HG03039 (cell line): ENCODE data around the gene MTO1.
"Not testable (repeated sequence)": the region's sequence is repeated elsewhere in the genome, so short reads cannot be mapped to it uniquely, and the experiment has no call there.

Experiments
- ATAC-seq: cut with Tn5 transposase; IDR thresholded peaks from one replicate; pipeline ENCODE4 v1.9.1; 2021; ENCODE audit warnings: mild to moderate bottlenecking, moderate library complexity; ENCODE audit not compliant: unreplicated experiment

The MTO1 gene

DNA sequence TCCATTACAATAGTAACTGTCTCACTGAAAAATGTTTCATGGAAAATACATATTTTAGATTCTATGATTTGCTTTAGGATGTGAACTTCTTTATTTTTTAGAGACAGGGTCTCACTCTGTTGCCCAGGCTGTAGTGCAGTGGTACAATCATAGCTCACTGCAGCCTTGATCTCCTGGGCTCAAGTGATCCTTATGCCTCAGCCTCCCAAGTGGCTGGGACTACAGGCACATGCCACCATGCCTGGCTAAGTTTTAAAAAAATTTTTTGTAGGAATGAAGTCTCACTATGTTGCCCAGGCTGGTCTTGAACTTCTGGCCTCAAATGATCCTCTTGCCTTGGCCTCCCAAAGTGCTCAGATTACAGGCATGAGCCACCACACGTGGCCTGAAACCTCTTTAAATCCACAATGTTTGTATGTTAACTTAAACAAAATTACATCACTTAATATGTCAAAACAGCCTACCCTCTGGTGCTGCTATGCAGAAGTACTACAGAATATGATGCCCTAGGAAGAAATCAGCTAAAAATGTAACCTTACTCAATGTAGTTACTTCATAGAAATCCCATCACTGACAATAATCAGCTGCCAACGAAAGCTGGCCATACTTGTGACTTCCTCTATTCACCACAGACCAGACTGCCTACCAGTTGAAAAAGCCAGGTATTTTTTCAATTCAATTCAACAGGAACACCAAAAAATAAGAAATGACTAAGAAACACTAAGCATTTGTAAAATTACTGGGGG lies 41.7 kb downstream of the MTO1 start:
- ATAC-seq, result no peak

DNA sequence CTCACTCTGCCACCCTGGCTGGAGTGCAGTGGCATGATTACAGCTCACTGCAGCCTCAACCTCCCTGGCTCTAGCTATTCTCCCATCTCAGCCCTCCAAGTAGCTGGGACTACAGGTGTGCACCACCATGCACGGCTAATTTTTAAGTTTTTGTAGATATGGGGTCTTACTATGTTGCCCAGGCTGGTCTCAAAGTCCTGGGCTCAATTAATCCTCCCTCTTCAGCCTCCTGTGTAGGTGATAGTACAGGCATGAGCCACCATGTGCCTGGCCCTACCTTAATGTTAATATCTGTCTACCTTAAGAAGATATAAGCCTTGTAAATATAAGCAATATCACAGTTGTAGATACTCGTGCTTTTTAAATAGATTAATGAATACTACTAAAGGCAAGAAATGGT lies 42.6 kb downstream of the MTO1 start:
- ATAC-seq, result no peak

DNA sequence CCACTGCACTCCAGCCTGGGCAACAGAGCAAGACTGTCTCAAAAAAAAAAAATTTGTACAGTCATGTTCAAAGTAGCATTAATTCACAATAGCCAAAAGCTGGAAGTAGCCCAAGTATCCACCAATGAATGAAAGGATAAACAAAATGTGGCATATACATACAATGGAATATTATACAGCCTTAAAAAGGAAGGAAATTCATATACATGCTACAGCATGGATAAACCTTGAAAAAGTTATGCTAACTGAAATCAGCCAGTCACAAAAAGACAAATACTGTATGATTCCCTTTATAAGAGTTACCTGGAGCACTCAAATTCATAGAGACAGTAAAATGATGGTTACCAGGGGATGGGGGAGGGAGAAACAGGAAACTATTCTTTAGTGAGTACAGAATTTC lies 43.6 kb downstream of the MTO1 start:
- no peak for ATAC-seq

DNA sequence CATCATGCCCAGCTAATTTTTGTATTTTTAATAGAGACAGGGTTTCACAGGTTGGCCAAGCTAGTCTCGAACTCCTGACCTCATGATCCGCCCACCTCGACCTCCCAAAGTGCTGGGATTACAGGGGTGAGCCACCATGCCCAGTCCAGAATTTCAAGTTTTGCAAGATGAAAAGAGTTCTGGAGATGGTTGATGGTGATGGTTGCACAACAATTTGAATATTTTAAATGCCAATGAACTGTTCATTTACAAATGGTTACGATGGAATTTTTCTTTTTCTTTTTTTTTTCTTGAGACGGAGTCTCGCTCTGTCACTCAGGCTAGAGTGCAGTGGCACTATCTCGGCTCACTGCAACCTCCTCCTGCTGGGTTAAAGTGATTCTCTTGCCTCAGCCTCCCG lies 44.2 kb downstream of the MTO1 start:
- ATAC-seq, result not testable (repeated sequence)

DNA sequence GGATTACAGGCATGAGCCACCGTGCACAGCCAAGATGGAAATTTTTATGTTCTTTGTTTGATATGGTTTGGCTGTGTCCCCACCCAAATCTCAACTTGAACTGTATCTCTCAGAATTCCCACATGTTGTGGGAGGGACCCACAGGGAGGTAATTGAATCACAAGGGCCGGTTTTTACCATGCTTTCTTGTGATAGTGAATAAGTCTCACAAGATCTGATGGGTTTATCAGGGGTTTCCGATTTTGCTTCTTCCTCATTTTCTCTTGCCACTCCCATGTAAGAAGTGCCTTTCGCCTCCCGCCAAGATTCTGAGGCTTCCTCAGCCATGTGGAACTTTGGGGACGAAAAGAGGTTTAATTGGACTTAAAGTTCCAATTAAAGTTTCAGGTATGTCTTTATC lies 44.7 kb downstream of the MTO1 start:
- ATAC-seq, result no peak

DNA sequence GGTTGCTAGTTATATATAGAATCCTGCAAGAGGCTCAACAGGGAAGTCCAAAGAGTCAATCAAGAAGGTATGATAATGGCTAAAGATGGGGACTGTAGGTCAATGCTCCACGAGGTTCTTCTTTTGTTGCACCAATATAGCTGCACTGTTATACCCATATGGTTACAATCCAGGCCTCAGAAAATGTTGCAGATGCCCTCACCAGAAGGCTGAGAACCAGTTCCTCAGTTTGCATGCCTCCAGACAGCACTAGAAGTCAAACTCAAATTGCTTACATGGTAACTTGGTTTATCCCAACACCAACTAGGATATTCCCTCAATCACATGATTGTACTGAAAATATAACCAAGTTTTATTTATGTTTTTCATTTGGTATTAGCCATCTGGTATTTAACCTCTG lies 47.2 kb downstream of the MTO1 start:
- ATAC-seq, result no peak

DNA sequence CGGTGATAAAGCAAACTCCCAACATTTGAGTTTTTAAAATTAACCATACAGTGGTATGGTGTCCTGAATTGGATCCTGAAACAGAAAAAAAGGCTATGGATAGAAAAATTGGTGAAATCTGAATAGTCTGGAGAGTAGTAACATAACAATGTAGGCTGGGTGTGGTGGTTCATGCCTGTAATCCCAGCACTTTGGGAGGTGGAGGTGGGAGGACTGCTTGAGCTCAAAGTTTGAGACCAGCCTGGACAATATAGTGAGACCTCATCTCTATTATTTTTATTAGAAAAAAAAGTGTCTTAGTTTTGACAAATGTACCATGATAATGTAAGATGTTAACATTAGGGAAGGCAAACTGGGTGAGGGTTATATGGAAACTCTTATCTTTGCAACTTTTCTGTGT lies 48.3 kb downstream of the MTO1 start:
- ATAC-seq, result no peak

DNA sequence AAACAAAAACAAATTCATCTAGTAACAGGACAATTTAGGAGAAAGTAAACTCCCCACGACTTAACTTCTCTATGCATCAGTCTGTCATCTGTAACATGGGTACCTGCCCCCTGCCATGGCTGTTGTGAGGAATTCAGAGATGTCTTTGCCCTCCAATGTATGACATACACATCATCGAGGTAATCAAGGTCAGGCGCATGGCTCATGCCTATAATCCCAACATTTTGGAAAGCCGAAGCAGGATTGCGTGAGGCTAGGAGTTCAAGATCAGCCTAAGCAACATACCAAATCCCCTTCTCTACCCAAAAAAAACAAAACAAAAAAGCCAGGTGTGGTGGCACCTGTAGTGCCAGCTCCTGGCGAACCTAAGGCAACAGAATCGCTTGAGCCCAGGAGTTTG lies 50.3 kb downstream of the MTO1 start:
- no peak for ATAC-seq

DNA sequence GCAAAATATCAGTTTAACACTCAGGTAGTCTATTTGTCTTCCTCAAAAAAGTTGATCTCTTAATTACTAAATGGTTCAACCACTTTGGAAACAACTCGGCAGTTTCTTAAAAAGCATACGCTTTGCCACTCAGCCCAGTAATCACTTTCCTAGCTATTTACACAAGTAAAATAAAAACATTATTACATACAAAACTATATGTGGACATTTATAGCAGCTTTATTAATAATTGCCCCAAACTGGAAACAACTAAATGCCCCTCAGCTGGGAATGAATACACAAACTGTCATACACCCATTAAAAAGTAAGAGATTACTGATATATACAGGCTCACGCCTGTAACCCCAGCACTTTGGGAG lies 51.9 kb downstream of the MTO1 start:
- no peak for ATAC-seq

DNA sequence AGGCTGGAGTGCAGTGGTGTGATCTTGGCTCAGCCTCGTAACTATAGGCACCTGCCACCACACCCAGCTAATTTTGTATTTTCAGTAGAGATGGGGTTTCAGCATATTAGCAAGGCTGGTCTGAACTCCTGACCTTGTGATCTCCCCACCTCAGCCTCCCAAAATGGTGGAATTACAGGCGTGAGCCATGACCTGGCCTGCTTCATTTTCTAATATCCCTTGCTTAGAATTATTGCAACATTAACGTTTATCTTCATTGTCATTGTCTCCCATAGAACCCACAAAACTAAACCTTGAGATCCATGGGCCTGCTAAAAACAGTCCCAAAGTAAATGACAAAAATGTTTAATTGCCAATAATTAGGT lies 53.2 kb downstream of the MTO1 start:
- no peak for ATAC-seq

DNA sequence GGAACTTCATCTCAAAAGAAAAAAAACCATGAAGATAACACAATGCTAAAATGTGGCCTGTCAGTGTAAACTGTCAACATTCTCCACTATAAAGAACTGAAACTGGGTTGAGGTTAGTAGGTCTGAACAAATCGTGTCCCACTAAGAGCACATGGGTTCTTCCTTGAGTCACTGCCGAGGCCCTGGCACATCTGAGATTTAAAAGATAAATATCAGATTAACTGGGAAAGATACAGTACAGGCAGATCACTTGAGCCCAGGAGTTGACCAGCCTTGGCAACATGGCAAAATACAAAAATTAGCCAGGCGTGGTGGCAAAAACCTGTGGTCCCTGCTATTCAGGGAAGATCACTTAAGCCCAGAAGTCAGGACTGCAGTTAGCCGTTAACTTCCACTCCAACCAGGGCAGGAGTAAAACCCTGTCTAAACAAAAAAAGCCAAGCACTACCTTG lies 53.7 kb downstream of the MTO1 start:
- no peak for ATAC-seq

DNA sequence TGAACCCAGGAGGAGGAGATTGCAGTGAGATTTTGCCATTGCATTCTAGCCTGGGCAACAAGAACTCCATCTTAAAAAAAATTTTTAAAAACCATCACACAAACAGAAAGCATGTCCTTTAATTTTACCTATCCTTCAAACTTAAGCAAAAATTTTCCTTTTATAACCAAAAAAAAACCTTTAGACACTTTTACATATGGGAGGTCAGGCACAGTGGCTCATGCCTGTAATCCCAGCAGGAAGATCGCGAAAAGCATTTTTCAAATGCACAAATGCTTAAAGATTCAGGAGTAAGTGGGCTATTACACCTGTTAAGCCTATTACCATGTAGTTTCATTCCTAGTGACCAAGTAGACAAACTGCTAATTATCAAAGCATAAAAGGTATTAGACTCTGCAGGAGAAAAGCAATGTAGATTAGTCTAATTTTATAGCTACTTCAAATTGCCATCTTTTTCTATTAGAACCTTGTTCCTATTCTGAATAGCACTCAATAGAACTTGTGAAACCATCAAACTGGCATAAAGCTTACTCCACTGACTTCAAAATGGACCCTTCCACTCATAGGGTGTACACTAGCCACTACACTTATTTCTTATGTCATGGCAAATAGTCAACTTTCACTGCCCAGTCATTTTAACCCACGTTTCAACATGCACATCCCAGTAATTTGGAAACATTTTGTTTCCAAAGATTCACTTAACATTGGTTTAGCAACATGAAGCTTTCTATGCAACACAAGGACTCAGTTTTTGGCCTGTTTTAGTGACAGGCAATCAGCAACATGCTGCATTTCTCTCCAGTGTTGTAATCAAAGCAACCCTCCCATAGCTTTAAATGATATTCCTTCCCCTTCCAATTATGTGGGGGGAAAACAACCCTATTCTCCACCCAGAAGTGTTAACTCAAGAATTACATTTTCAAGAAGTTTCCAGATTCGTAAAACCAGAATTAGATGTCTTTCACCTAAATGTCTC lies 55.3 kb downstream of the MTO1 start:
- ATAC-seq, result no peak

DNA sequence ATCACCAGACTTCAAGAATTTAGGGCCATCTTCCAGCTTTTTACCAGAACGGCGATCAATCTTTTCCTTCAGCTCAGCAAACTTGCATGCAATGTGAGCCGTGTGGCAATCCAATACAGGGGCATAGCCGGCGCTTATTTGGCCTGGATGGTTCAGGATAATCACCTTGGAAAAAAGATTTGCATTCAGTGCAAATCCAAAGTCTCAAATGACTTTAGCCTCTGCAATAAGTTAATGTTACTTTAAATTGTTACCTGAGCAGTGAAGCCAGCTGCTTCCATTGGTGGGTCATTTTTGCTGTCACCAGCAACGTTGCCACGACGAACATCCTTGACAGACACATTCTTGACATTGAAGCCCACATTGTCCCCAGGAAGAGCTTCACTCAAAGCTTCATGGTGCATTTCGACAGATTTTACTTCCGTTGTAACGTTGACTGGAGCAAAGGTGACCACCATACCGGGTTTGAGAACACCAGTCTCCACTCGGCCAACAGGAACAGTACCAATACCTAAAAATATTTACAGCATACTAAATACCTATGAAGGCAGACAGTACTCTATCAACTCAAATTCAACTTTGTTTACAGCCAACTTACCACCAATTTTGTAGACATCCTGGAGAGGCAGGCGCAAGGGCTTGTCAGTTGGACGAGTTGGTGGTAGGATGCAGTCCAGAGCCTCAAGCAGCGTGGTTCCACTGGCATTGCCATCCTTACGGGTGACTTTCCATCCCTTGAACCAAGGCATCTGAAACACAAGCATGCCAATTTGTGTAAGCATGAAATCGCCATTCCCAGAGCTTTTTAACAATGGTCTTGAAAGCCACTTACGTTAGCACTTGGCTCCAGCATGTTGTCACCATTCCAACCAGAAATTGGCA lies 56.8 kb downstream of the MTO1 start:
- ATAC-seq, result not testable (repeated sequence)

DNA sequence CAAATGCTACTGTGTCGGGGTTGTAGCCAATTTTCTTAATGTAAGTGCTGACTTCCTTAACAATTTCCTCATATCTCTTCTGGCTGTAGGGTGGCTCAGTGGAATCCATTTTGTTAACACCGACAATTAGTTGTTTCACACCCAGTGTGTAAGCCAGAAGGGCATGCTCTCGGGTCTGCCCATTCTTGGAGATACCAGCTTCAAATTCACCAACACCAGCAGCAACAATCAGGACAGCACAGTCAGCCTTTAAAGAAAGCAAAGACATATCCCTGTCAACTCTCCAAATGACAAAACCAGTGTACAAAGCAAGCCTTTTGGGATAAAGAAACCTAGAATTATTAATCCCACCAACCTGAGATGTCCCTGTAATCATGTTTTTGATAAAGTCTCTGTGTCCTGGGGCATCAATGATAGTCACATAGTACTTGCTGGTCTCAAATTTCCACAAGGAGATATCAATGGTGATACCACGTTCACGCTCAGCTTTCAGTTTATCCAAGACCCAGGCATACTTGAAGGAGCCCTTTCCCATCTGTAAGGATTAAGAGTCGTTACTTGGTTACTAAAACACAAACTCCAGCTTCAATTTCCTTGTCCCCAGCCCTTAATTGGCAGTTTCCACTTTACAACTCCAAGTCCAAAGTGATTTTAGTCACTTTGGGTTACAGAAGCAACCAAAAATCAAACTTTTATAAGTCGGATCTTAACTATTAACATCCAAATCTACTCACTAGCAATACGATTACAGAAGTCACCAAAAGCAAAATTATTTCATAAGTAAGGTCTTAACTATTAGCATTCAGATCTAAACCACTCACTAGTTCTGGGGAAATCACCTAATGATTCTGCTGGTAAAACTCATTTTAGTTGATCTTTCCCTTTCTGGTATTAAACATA lies 57.7 kb downstream of the MTO1 start:
- ATAC-seq, result not testable (repeated sequence)

DNA sequence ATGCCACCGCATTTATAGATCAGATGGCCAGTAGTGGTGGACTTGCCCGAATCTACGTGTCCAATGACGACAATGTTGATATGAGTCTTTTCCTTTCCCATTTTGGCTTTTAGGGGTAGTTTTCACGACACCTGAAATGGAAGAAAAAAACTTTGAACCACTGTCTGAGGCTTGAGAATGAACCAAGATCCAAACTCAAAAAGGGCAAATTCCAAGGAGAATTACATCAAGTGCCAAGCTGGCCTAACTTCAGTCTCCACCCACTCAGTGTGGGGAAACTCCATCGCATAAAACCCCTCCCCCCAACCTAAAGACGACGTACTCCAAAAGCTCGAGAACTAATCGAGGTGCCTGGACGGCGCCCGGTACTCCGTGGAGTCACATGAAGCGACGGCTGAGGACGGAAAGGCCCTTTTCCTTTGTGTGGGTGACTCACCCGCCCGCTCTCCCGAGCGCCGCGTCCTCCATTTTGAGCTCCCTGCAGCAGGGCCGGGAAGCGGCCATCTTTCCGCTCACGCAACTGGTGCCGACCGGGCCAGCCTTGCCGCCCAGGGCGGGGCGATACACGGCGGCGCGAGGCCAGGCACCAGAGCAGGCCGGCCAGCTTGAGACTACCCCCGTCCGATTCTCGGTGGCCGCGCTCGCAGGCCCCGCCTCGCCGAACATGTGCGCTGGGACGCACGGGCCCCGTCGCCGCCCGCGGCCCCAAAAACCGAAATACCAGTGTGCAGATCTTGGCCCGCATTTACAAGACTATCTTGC lies 58.6 kb downstream of the MTO1 start:
- ATAC-seq, result no peak

DNA sequence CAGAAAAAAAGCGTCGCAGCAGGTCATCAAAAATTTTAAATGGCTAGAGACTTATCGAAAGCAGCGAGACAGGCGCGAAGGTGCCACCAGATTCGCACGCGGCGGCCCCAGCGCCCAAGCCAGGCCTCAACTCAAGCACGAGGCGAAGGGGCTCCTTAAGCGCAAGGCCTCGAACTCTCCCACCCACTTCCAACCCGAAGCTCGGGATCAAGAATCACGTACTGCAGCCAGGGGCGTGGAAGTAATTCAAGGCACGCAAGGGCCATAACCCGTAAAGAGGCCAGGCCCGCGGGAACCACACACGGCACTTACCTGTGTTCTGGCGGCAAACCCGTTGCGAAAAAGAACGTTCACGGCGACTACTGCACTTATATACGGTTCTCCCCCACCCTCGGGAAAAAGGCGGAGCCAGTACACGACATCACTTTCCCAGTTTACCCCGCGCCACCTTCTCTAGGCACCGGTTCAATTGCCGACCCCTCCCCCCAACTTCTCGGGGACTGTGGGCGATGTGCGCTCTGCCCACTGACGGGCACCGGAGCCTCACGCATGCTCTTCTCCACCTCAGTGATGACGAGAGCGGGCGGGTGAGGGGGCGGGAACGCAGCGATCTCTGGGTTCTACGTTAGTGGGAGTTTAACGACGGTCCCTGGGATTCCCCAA lies 59.3 kb downstream of the MTO1 start, which contains the start of gene EEF1A1:
Gene EEF1A1 (minus strand): TSS at position 345 of the 663 bp plus-strand sequence. CDS start 1,006 bp downstream, outside the sequence.
- peak; percentile 59 for ATAC-seq

DNA sequence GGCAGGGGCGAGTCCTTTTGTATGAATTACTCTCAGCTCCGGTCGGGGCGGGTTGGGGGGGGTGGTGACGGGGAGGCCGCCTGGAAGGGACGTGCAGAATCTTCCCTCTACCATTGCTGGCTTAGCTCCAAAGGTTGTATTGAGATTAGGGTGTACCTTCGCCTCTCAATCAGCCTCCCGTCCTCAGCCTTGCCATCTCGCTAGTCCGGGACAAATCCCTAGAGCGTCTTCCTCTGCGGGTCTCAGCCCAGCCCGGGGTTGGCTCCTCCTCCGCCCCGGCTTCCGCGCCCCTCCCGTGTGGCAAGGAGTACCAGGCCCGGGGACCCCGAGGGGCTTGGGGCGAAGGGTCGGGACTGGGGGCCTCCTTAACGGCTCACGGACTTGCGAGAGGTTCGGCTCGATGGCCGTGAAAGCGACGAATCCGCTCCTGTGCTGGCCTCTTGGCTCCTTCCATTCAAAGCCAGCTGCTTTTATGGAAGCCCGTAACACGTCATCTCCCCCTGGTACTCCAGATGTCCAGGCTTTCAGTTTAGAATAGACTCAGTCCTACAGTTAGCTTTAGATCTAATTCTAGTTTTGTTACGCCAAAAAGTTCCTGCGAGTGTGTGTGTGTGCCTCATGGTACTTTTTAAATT lies 59.9 kb downstream of the MTO1 start:
- peak; percentile 30 for ATAC-seq

DNA sequence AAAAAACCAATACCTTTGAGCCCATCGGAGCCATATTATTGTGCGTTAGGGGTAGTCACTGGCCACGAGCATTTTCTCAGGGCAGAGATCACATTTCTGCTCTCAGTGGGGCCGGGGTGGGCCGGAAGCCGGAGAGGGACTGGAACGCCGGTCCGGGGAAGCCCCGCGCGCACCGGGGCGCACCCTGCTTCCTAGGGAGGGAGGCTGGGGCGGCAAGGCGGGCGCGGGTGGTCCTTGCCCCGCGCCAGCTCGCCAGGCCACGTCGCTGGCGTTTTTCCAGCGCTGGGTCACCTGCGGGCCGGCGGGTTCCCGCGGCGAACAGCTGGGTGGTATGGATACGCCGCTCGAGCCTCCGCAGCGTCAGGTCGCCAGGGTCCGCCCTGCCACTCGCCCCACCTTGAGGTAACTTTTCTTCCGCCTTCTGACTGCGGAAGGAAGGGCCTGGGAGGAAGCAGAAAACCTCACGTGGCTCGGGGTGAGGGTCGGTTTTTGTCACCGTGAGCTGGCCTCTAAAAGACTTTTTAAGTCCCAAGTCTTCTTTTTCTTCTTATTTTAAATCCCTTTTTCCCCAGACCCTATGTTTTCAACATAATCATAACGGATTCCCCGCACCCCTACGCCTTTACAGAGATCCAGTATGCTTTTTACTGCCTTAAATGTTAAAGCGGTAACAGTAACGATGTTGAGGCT lies 62.0 kb downstream of the MTO1 start:
- peak; percentile 37 for ATAC-seq
